Nephron (organoid): ENCODE data around the gene BPIFB3.

Experiments
- H3K27ac Mint-ChIP-seq, 3 experiments: 2 replicates each; pipeline ENCODE4 v1.8.0; 2020; ENCODE audit warnings: mixed read lengths in 3 of 3, mild to moderate bottlenecking in 2 of 3, moderate library complexity in 1 of 3
- H3K27me3 Mint-ChIP-seq: 2 replicates; pipeline ENCODE4 v1.8.0; 2021; ENCODE audit warnings: low read depth, mild to moderate bottlenecking, moderate library complexity, mixed read lengths
- H3K36me3 Mint-ChIP-seq: 2 replicates; pipeline ENCODE4 v1.8.0; 2020; ENCODE audit warnings: low read depth, mixed read lengths
- H3K4me1 Mint-ChIP-seq: 2 replicates; pipeline ENCODE4 v1.8.0; 2020; ENCODE audit warnings: mixed read lengths
- H3K4me3 Mint-ChIP-seq, 3 experiments: 2 replicates each; pipeline ENCODE4 v1.8.0; 2020; ENCODE audit warnings: mild to moderate bottlenecking in 3 of 3, mixed read lengths in 3 of 3, moderate library complexity in 2 of 3
- H3K9me3 Mint-ChIP-seq: 2 replicates; pipeline ENCODE4 v1.8.0; 2020; ENCODE audit warnings: mixed read lengths
- TF ChIP-seq, protein P1 (sequence below), 3 experiments: fragments of 200-600 bp; sonication (generic); IDR thresholded peaks; one replicate each; pipeline ENCODE4 v1.5.0; 2021; ENCODE audit warnings: antibody characterized with exemption in 3 of 3; ENCODE audit not compliant: unreplicated experiment in 3 of 3

The BPIFB3 gene

GRCh38 chr20:33070111-33071053, 16.7 kb downstream of the BPIFB3 start:
- no peaks in the 10 kb centered on the region for H3K9me3 Mint-ChIP-seq
- H3K4me3 Mint-ChIP-seq = no peak overlapping the region
- H3K27me3 Mint-ChIP-seq = peaks cover 12% of the 10 kb centered on the region
- H3K36me3 Mint-ChIP-seq = no peaks in the 10 kb centered on the region
- H3K4me1 Mint-ChIP-seq = no peaks in the 10 kb centered on the region
- H3K27ac Mint-ChIP-seq = no peak overlapping the region
- TF ChIP-seq, protein P1, sequence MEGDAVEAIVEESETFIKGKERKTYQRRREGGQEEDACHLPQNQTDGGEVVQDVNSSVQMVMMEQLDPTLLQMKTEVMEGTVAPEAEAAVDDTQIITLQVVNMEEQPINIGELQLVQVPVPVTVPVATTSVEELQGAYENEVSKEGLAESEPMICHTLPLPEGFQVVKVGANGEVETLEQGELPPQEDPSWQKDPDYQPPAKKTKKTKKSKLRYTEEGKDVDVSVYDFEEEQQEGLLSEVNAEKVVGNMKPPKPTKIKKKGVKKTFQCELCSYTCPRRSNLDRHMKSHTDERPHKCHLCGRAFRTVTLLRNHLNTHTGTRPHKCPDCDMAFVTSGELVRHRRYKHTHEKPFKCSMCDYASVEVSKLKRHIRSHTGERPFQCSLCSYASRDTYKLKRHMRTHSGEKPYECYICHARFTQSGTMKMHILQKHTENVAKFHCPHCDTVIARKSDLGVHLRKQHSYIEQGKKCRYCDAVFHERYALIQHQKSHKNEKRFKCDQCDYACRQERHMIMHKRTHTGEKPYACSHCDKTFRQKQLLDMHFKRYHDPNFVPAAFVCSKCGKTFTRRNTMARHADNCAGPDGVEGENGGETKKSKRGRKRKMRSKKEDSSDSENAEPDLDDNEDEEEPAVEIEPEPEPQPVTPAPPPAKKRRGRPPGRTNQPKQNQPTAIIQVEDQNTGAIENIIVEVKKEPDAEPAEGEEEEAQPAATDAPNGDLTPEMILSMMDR (IDR thresholded peaks at IDR 0.05; ENCODE audit: unreplicated experiment in 3 of 3) = no peak

GRCh38 chr20:33071198-33071597, 17.5 kb downstream of the BPIFB3 start:
- no peaks in the 10 kb centered on the region for H3K9me3 Mint-ChIP-seq
- TF ChIP-seq, protein P1 (IDR thresholded peaks at IDR 0.05; ENCODE audit: unreplicated experiment in 3 of 3) = no peak
- H3K27ac Mint-ChIP-seq = no peak overlapping the region
- H3K36me3 Mint-ChIP-seq = no peaks in the 10 kb centered on the region
- no peak overlapping the region for H3K4me3 Mint-ChIP-seq
- H3K4me1 Mint-ChIP-seq = no peaks in the 10 kb centered on the region
- H3K27me3 Mint-ChIP-seq = peaks cover 18% of the 10 kb centered on the region

GRCh38 chr20:33072362-33072761, 18.7 kb downstream of the BPIFB3 start:
- Mint-ChIP-seq H3K9me3 (no peaks in the 10 kb centered on the region), H3K27ac (no peak overlapping the region), H3K36me3 (no peaks in the 10 kb centered on the region), H3K27me3 (peaks cover 18% of the 10 kb centered on the region), H3K4me1 (no peaks in the 10 kb centered on the region), H3K4me3 (no peak overlapping the region)
- TF ChIP-seq, protein P1 (IDR thresholded peaks at IDR 0.05; ENCODE audit: unreplicated experiment in 3 of 3) = no peak

DNA sequence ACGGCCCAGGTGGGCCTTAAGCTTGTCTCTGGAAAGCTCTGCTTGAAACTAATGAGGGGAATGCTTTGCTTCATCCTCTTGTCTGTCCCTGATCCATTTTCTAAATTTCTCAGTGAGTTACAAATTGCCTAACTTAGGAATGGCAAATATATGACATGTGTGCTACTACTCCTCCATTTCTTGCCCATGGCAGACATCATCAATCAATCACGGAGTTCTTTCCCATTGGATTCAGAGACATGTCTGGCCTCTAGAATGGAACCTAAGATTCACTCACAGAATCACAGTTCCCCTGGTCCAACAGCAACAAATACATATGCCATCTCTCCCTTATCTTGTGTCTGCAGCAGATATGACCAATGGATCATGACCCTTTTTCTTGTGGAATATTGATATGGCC, 19.1 kb downstream of the BPIFB3 start:
- no peaks in the 10 kb centered on the region for H3K36me3 Mint-ChIP-seq
- H3K9me3 Mint-ChIP-seq = no peaks in the 10 kb centered on the region
- H3K27ac Mint-ChIP-seq = no peak overlapping the region
- no peaks in the 10 kb centered on the region for H3K4me1 Mint-ChIP-seq
- H3K27me3 Mint-ChIP-seq = peaks cover 18% of the 10 kb centered on the region
- TF ChIP-seq, protein P1 (IDR thresholded peaks at IDR 0.05; ENCODE audit: unreplicated experiment in 3 of 3) = no peak
- H3K4me3 Mint-ChIP-seq = no peak overlapping the region

- Mint-ChIP-seq H3K9me3 (no peaks in the 10 kb centered on the region), H3K27me3 (peaks cover 19% of the 10 kb centered on the region), H3K4me3 (no peak overlapping the region), H3K27ac (no peak overlapping the region), H3K4me1 (no peaks in the 10 kb centered on the region), H3K36me3 (no peaks in the 10 kb centered on the region)
- TF ChIP-seq, protein P1 (IDR thresholded peaks at IDR 0.05; ENCODE audit: unreplicated experiment in 3 of 3) = no peak
These were observed 21.0 kb downstream of the BPIFB3 start for GRCh38 chr20:33074675-33075074.

DNA sequence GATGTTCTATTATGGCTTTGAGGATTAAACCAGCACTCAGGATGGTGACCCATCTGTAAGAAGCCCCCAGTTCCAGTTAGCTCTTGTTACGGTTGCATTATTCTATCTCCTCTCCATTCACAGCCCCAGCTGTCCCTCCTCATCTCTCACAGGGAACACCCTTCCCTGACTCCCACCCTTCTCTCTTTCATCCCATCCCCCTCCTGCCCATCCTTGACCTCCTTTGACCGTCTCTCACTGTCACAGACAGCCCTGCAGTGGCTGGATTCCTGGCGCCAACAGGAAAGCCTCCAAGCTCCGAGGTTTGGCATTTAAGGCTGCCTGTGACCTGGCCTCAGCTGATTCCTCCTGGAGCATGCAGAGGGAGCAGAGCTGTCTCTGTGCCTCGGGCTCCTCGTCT, 21.6 kb downstream of the BPIFB3 start:
- no peaks in the 10 kb centered on the region for H3K9me3 Mint-ChIP-seq
- TF ChIP-seq, protein P1 (IDR thresholded peaks at IDR 0.05; ENCODE audit: unreplicated experiment in 3 of 3) = no peak
- peaks cover 19% of the 10 kb centered on the region for H3K27me3 Mint-ChIP-seq
- no peaks in the 10 kb centered on the region for H3K36me3 Mint-ChIP-seq
- no peak overlapping the region for H3K27ac Mint-ChIP-seq
- no peaks in the 10 kb centered on the region for H3K4me1 Mint-ChIP-seq
- H3K4me3 Mint-ChIP-seq = no peak overlapping the region
